HL-60 (cell line): ENCODE measurements around the gene ESPN.

ENCODE experiments used
- DNase-seq, 2 experiments: peaks; one replicate each; pipeline ENCODE4 v3.0.0-alpha.2; 2010 to 2020; ENCODE audit warnings: low read depth in 1 of 2, low spot score in 1 of 2
- H3K27ac ChIP-seq: fragments of 250-450 bp; sonication (Bioruptor Pico); replicated peaks from 2 replicates; pipeline ENCODE4 v1.5.1; 2020; ENCODE audit warnings: mild to moderate bottlenecking, moderate library complexity
- H3K27me3 ChIP-seq: fragments of 250-450 bp; sonication (Bioruptor Pico); 2 replicates; pipeline ENCODE4 v1.5.1; 2021; ENCODE audit warnings: mild to moderate bottlenecking, moderate library complexity; ENCODE audit not compliant: insufficient read depth, poor library complexity, severe bottlenecking
- H3K4me3 ChIP-seq: replicated peaks from 2 replicates; pipeline ENCODE4 v1.5.1; 2011; ENCODE audit warnings: mild to moderate bottlenecking, control low read depth, low read length; ENCODE audit not compliant: insufficient read depth
- CTCF ChIP-seq: IDR thresholded peaks from one replicate; pipeline ENCODE4 v1.5.1; 2011; ENCODE audit warnings: low read length, control low read depth, inconsistent platforms; ENCODE audit not compliant: insufficient read depth
- GABPA ChIP-seq: IDR thresholded peaks from 2 replicates; pipeline ENCODE4 v1.6.1; 2012; ENCODE audit warnings: low read depth
- POLR2AphosphoS5 ChIP-seq: IDR thresholded peaks from 2 replicates; pipeline ENCODE4 v1.6.1; 2012; ENCODE audit warnings: low read depth
- REST ChIP-seq: IDR thresholded peaks from 2 replicates; pipeline ENCODE4 v1.6.1; 2012; ENCODE audit warnings: low read depth; ENCODE audit not compliant: insufficient replicate concordance
- SPI1 ChIP-seq: IDR thresholded peaks from 2 replicates; pipeline ENCODE4 v1.6.1; 2012; ENCODE audit warnings: low read depth, mild to moderate bottlenecking, borderline replicate concordance

ESPN gene

GRCh38 chr1:6409733-6410132, 14.8 kb upstream of the ESPN start:
- Histone ChIP-seq H3K4me3 (no peak overlapping the region), H3K27me3 (peaks cover 20% of the 10 kb centered on the region), H3K27ac (no peak overlapping the region)
- no peak for TF ChIP-seq CTCF
- TF ChIP-seq GABPA, result no peak
- TF ChIP-seq POLR2AphosphoS5, result no peak
- no peak for TF ChIP-seq SPI1
- no peak for TF ChIP-seq REST
- no peak for DNase-seq

- Histone ChIP-seq H3K27ac (no peak overlapping the region), H3K27me3 (peaks cover 20% of the 10 kb centered on the region), H3K4me3 (no peak overlapping the region)
- TF ChIP-seq CTCF (no peak), POLR2AphosphoS5 (no peak), REST (no peak), SPI1 (no peak), GABPA (no peak)
- no peak for DNase-seq
These were observed 14.2 kb upstream of the ESPN start for GRCh38 chr1:6410248-6410893.

GRCh38 chr1:6412896-6413295, 11.7 kb upstream of the ESPN start:
- no peak for DNase-seq
- no peak overlapping the region for H3K4me3 ChIP-seq
- peaks cover 34% of the 10 kb centered on the region for H3K27me3 ChIP-seq
- TF ChIP-seq SPI1, result no peak
- H3K27ac ChIP-seq, result no peak overlapping the region

- no peak for TF ChIP-seq GABPA
- no peak for TF ChIP-seq POLR2AphosphoS5
- no peak for TF ChIP-seq CTCF
- no peak for TF ChIP-seq SPI1
- TF ChIP-seq REST, result no peak
- no peak overlapping the region for H3K4me3 ChIP-seq
- no peak for DNase-seq
These were observed 10.1 kb upstream of the ESPN start for GRCh38 chr1:6414443-6414844.

More at GRCh38 chr1:6414443-6414844, 10.1 kb upstream of the ESPN start:
- no peak overlapping the region for H3K27ac ChIP-seq
- H3K27me3 ChIP-seq, result peaks cover 44% of the 10 kb centered on the region
